Lower leg skin (tissue), 4 donors: ENCODE measurements around the gene OGFOD1. TPM values are rescaled to one million over a fixed set of nuclear protein-coding genes. Genes with fewer than 3 reads are reported as not detected.

Experiments
- DNase-seq, 2 donors: peaks; one replicate each; pipeline ENCODE4 v3.0.0-alpha.2; 2019; ENCODE audit warnings: low spot score in 2 of 2
- H3K4me3 ChIP-seq: fragments of 200-600 bp; sonication (generic); 2 replicates; pipeline ENCODE4 v1.5.1; 2017; ENCODE audit warnings: mild to moderate bottlenecking, low read depth; ENCODE audit not compliant: poor library complexity, severe bottlenecking
- POLR2A ChIP-seq, 2 donors: fragments of 450-650 bp; IDR thresholded peaks; one replicate each; pipeline ENCODE4 v1.6.1; 2016 to 2017; ENCODE audit warnings: antibody characterized with exemption in 2 of 2, mild to moderate bottlenecking in 1 of 2, moderate library complexity in 1 of 2
- WGBS, 2 donors: methylation state at CpG; one replicate each; pipeline ENCODE4 v1.1.5; 2018; 5-methylcytosine and 5-hydroxymethylcytosine counted together
- intact Hi-C: fragments of 100-400 bp; cut with DNase I; formaldehyde crosslinking; loops from one replicate; pipeline ENCODE4 v1.15.0; 2023; ENCODE audit warnings: low total_unique reads
- total RNA-seq, 4 donors: library from RNA; depleted of rRNA; stranded (reverse); fragments of >200 nt; gene quantifications; one replicate each; pipeline ENCODE4 v1.1.0, GENCODE V29; 2016
- TF ChIP-seq, protein P1 (sequence below), 3 donors: fragments of 450-650 bp; IDR thresholded peaks; one replicate each; pipeline ENCODE4 v1.5.1; 2016; ENCODE audit warnings: antibody characterized with exemption in 3 of 3, mild to moderate bottlenecking in 3 of 3, moderate library complexity in 2 of 3

Gene OGFOD1
- total RNA-seq, 4 donors from 2014 or later = 17.0 to 42.2 (median 34.6) TPM

DNA sequence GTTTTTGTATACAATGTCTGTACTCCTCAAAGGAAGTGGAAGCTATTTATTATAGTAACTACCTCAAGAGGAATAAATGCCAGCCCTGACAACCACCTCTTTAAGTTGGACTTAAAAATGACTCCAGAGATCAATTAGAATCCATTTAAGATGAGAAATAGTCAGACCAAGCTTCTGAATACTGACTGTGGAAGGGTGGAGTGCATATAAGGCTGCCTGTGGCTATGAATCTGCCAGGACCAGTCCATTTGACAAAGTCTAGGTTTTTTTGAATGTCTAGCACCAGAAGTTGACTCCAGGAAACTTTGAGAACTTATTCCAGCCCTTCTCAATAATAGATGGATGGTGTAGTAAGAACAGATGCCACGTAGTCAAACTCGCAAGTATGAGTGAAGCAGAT lies 15.0 kb downstream of the OGFOD1 start:
- 98% methylated on average over 2 of the region's 2 CpGs for WGBS, 2 donors
- no peak overlapping the region for H3K4me3 ChIP-seq
- DNase-seq = no peak
- TF ChIP-seq POLR2A (IDR thresholded peaks at IDR 0.05) = no peak
- TF ChIP-seq, protein P1, sequence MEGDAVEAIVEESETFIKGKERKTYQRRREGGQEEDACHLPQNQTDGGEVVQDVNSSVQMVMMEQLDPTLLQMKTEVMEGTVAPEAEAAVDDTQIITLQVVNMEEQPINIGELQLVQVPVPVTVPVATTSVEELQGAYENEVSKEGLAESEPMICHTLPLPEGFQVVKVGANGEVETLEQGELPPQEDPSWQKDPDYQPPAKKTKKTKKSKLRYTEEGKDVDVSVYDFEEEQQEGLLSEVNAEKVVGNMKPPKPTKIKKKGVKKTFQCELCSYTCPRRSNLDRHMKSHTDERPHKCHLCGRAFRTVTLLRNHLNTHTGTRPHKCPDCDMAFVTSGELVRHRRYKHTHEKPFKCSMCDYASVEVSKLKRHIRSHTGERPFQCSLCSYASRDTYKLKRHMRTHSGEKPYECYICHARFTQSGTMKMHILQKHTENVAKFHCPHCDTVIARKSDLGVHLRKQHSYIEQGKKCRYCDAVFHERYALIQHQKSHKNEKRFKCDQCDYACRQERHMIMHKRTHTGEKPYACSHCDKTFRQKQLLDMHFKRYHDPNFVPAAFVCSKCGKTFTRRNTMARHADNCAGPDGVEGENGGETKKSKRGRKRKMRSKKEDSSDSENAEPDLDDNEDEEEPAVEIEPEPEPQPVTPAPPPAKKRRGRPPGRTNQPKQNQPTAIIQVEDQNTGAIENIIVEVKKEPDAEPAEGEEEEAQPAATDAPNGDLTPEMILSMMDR (IDR thresholded peaks at IDR 0.05) = no peak
- intact Hi-C loops = no loop called here

DNA sequence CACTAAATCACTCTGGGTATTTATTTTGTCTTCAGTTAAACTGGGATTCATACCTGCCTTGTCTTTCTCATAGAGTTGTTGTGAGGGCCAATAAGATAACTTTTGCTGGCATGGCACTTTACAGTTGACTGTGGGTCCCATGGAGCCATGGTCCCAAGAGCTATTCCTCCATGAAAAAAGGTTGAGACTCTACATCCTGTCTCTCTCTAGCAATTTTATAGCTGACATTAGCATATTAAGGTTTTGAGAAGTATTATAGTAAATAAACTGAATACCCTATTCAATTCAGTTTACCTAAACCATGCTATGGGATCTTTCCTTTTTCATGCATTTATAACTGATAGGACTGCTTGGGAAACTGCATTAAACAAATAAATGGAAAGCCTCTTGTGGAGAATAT lies 17.4 kb downstream of the OGFOD1 start:
- H3K4me3 ChIP-seq = no peak overlapping the region
- intact Hi-C loops = no loop called here
- DNase-seq = no peak
- TF ChIP-seq, protein P1 (IDR thresholded peaks at IDR 0.05) = no peak

DNA sequence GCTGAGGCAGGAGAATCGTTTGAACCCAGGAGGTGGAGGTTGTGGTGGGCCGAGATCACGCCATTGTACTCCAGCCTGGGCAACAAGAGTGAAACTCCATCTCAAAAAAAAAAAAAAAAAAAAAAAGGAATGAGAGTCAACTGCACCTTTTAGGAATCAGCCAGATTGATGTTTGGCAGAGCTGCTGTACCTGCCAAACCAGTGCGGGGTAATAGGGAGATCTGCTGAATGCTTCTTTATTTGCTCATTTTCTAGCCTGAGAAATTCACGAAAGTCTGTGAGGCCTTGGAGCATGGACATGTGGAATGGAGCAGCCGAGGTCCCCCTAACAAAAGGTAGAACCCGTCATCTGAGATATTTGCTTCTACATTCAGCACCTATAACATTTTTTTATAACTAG lies 18.4 kb downstream of the OGFOD1 start:
- intact Hi-C loops = no loop called here
- TF ChIP-seq, protein P1 (IDR thresholded peaks at IDR 0.05) = no peak
- TF ChIP-seq POLR2A (IDR thresholded peaks at IDR 0.05) = no peak
- WGBS, 2 donors = 76 to 78% methylated on average over 7 of the region's 7 CpGs
- DNase-seq = no peak
- no peak overlapping the region for H3K4me3 ChIP-seq

DNA sequence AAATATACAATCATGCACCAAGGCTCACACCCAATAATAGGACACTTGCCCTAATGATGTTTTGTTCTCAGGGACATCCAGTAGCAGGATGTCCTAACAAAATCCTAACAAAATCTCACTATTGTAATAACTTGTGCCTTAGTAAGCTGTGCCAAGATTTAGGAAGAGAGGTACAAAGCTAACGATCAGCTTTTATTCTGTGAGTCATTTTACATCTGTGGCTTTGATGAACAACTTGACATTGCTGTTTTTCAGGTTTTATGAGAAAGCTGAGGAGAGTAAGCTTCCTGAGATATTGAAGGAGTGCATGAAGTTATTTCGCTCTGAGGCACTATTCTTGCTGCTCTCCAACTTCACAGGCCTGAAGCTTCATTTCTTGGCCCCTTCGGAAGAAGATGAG lies 18.9 kb downstream of the OGFOD1 start:
- intact Hi-C loops = no loop called here
- 52 to 59% methylated on average over 3 of the region's 3 CpGs for WGBS, 2 donors
- no peak for TF ChIP-seq POLR2A (IDR thresholded peaks at IDR 0.05)
- TF ChIP-seq, protein P1 (IDR thresholded peaks at IDR 0.05) = no peak
- DNase-seq = no peak
- H3K4me3 ChIP-seq = no peak overlapping the region

DNA sequence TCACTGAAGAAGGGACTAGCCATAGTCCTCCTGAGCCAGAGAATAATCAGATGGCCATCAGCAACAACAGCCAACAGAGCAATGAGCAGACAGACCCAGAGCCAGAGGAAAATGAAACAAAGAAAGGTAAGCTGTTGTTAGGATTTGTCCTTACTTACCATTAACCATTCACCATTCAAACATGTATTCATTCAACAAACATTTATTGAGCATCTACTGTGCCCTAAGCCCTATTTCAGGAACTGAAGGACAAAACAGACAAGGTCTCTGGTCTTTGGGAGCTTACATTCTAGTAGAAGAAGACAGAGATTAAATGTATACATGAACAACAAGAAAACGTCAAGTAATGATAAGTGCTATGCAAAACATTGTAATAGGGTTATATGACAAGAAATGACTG lies 19.3 kb downstream of the OGFOD1 start:
- no peak for DNase-seq
- intact Hi-C loops = no loop called here
- H3K4me3 ChIP-seq = no peak overlapping the region
- TF ChIP-seq POLR2A (IDR thresholded peaks at IDR 0.05) = no peak
- TF ChIP-seq, protein P1 (IDR thresholded peaks at IDR 0.05) = no peak
- WGBS, 2 donors = 72 to 81% methylated on average over 1 of the region's 1 CpG

DNA sequence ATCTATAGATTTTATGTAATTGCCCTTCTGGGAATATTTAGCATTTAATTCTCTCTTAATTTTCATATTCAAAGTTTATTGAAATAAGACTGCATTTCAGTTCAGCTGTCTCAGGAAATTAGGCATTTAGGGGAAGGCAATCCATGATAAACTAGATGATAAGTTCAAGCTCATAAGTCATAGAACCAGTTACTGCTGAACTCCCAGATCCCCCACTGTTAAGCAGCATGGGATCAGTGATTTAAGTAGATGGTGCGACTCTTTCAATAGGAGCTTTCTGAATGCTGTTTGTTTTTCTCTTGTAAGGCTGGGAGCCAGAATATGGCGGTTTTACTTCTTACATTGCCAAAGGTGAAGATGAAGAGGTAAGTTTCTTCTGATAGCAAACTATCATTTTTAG lies 23.8 kb downstream of the OGFOD1 start:
- H3K4me3 ChIP-seq = no peak overlapping the region
- intact Hi-C loops = no loop called here
- DNase-seq = no peak
- TF ChIP-seq, protein P1 (IDR thresholded peaks at IDR 0.05) = no peak
- TF ChIP-seq POLR2A (IDR thresholded peaks at IDR 0.05) = no peak
- 93 to 95% methylated on average over 2 of the region's 2 CpGs for WGBS, 2 donors
